EH (cell line): ENCODE results near the gene ECPAS.
"Not testable (repeated sequence)": the region's sequence is repeated elsewhere in the genome, so short reads cannot be mapped to it uniquely, and the experiment has no call there.

ENCODE experiments used
- DNase-seq: peaks from one replicate; pipeline ENCODE4 v3.0.0-alpha.2; 2015; ENCODE audit warnings: low read depth

ECPAS gene

GRCh38 chr9:111423389-111423788, 60.8 kb downstream of the ECPAS start:
- DNase-seq, result no peak

DNA sequence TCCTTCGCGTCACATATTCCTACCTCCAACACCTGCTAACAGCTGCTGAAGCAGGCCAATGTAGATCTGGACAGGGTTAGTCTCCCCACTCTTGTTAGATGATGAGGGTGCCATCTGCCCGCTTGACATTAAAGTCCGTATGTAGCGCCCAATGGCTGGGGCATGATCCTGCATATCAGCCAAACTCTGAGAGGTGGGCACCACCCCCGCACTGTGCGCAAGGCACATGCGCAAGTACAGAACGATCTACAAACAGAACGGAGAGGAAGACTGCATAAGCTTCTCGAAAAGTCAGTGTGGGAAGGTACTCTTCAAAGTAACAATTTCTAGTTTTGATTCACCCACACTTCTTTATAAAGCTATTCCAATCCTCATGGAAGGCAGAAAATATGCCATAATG, 69.8 kb downstream of the ECPAS start:
- DNase-seq, result no peak

DNA sequence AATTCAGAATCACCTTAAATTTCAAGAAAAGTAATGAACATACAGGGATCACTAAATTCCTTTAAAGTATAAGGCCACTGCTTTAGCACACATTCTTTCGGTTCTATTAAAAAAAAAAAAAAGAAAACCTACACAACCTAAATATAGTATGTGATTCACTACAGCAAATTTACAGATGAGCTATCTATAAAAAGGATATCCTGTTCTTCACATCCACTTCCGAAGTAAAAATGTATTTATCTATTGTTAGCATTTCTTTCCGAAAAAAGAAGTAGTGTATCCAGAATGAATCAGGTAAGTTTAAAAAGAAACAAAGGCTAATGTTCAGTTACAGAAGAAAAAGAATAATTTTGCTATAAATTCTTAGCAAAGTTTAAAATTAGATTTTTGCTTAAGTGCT, 70.2 kb downstream of the ECPAS start:
- DNase-seq, result no peak

DNA sequence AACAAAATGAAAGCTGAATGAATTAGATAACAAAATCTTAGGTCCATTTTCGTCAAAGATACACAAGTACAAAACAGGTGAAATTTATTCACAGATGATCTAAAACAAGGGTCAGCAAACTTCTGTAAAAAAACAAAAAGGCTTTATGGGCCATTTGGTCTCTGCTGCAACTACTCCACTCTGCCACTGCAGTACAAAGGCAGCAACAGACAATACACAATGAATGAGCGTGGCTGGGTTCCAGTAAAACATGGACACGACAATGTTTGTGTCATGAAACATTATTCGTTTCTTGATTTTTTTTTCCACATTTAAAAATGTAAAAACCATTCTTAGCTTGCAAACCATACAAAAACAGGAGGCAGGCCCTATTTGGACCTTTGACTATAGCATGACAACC, 71.9 kb downstream of the ECPAS start:
- DNase-seq, result no peak

- no peak for DNase-seq
These were observed 72.9 kb downstream of the ECPAS start for GRCh38 chr9:111411266-111411665.

DNA sequence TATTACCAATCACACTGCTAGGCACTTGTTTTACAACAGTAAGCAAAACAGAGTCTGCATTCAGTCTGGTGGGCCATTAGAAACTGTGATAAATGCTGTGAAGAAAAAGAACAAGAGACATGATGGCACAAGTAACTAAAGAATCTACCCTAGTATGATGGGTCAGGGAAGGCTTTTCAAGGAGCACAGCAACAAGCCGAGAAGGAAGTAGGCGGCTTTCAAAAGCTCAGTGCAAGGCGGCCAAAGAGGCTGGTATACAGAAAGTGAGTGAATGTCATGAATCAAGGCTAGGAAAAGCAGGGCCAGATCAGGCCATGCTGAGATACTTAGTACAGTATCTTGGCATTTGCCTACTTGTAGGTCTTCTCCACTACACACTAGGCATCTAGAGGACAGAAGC, 76.4 kb downstream of the ECPAS start:
- no peak for DNase-seq

DNA sequence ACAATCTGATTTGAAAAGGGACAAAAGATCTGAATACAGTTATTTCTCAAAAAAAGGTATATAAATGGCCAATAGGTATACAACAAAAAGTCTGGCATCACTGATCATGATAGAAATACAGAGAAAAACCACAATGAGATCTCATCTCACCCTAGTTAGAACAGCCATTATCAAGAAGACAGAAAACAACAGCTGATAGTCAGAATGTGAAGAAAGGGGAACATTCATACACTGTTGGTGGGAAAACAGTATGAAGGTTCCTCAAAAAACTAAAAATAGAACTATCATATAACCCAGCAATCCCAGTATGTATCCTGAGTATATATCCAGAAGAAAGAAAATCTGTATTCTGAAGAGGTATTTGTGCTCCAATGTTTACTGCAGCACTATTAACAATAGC, 78.5 kb downstream of the ECPAS start:
- no peak for DNase-seq

GRCh38 chr9:111401486-111401885, 82.7 kb downstream of the ECPAS start:
- DNase-seq, result not testable (repeated sequence)

DNA sequence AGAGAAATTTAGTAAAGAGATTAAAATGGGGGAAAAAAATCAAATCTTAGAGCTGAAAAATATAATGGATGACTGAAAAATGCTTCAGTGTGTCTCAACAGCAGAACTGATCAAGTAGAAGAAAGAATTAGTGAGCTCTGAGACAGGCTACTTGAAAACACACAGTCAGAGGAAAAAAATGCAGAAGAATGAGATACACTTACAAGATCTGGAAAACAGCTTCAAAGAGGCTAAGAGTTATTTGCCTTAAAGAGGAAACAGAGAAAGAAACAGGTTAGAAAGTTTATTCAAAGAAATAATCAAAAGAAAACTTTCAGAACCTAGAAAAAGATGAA, 83.7 kb downstream of the ECPAS start:
- peak; percentile 27 for DNase-seq

DNA sequence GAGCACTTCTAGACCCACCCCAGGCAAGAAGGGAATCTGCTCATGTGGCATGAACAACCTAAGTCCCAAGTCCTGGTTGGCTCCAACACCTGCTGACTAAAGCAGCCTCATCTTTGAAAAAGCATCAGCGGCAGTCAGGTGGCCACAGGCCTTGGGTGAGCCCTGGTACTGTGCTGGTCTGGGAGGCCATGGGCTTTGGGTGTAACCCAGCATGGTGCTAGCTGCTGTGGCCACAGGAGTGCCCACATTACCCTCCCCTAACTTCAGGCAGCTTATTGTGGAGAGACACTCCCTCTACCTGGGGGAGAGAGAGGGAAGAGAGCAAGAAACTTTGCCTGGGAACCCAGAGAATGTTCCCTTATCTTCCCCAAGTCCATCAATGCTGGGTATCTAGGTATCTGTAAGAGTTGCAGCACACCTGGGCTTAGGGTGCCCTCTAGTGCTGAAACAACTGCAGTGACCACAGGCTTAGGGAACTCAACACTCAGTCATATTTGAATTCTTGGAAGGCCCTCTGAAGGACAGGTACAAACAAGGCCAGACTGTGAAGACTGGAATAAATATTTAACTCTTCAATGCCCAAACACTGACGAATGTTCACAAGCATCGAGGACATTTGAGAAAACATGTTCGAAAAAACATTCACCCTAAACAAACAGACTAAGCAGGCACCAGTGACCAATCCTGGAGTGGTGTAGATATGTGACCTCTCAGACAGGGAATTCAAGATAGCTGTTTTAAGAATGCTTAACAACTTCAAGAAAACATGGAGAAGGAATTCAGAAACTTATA, 84.2 kb downstream of the ECPAS start:
- DNase-seq, result peak; percentile 28

GRCh38 chr9:111399211-111399739, 84.9 kb downstream of the ECPAS start:
- no peak for DNase-seq

- DNase-seq, result no peak
These were observed 90.2 kb downstream of the ECPAS start for GRCh38 chr9:111393971-111394370.

- no peak for DNase-seq
These were observed 94.8 kb downstream of the ECPAS start for GRCh38 chr9:111389406-111389805.

GRCh38 chr9:111386386-111386785, 97.8 kb downstream of the ECPAS start:
- peak; percentile 9 for DNase-seq

DNA sequence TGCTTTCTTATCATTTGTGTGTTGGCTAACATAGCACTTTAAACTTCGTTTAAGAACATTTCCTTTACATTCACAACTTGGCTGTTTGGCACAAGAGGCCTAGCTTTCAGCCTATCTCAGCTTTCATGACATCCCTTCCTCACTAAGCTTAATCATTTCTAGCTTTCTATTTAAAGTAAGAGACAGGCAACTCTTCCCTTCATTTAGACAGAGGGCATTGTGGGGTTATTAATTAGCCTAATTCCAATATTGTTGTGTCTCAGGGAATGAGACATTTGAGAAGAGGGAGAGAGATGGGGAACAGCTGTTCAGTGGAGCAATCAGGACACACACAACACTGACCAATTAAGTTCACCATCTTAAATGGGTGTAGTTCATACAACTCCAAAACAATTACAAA, 103.2 kb downstream of the ECPAS start:
- no peak for DNase-seq

DNA sequence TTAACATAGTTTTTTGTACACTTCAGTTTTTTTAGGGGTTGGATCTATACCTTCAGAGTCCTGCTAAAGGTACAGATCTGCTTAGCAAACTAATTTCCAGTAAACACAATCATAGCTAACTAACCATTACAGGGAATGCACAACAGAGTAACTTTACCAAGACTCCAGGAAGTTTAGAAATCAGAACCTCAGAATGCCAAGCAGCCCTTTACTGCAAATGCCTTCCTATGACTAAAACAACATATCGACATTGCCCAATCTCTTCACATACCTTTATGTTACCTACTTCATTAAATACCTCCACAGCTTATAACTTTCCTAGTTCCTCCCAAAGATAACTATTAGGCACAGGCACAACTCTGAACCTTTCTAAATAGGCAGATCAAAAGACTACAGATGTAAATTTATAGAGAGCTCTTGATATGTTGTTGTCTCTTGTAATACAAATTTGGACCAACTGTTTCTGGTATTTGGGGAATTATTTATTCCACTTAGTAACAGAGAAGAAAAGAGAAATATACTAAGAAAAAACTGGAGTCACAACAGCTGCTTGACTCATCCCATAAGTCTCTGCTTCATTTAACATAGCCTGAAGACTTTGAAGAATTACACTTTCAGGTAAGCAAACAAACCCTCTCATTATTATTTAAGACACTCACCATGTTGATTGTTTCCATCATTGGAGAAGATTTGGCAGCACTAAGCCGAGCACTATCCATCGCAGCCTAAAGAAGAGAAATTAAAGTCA, 108.2 kb downstream of the ECPAS start:
- peak; percentile 41 for DNase-seq

GRCh38 chr9:111375062-111375461, 109.1 kb downstream of the ECPAS start:
- DNase-seq, result no peak

GRCh38 chr9:111372297-111372696, 111.9 kb downstream of the ECPAS start:
- DNase-seq, result no peak

DNA sequence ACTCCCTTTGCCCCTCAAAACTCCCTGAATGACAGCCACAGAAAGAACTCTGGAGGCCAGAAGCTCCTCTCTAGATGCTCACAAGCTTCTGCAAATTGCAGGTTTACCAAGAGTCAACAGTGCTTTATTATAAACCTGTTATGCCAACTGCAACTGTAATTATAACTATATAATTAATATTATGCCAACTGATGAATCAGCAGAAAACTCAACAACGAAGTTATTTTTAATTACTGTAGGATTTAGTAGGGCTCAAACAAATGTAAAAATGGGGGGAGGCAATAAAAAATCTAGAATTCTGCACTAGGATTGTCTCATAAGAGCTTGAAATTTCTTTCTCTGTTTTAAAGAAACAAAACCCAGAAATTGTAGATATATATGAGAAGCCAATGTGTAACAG, 117.2 kb downstream of the ECPAS start:
- no peak for DNase-seq

DNA sequence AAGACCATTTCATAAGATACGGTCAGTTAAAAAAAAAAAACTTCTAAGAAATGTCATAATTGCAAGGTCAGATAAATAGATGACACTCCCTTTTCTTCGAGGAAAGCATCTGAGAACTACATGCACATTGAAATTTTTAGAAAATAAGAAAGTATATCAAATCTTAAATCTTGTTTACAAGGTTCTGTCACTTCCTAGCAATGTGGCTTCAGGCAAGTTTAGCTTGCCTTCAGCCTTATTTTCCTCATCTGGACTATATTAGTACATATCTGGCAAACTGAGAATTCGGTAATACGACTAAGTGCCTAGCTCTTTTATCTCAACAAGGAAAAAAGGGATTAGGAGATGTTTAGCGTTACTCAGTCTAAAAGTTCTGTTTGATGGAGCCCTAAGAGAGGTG, 121.7 kb downstream of the ECPAS start:
- peak; percentile 57 for DNase-seq

DNA sequence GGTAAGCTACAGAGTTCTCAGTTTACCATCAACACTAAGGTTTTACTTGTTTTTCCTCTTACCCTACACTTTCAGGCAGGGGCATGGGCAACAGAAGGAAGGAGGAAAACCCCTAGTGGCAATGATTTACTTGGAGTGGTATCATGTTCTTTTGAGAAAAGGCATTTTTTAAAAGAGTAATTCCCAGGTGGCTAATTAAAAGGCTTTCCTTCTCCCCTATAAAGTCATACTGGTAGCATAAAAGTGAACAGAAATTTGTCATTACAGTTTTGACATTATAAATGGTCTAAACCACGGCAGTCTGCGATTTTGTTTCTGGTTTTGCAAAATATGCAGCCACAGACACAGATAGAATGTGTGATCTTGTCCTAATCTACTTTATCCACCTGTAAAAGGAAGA, 123.3 kb downstream of the ECPAS start:
- no peak for DNase-seq

GRCh38 chr9:111356481-111357244, 127.5 kb downstream of the ECPAS start:
- peak; percentile 90 for DNase-seq

GRCh38 chr9:111352545-111352944, 131.6 kb downstream of the ECPAS start:
- no peak for DNase-seq
